Stimulated activated CD4-positive, alpha-beta T cell treated with anti-CD3 and anti-CD28 coated beads, Interleukin-15, amount 100 ng/mL, for 1 hour (primary cell): ENCODE data around the gene STEAP4.
"Not testable (repeated sequence)": the region's sequence is repeated elsewhere in the genome, so short reads cannot be mapped to it uniquely, and the experiment has no call there.

ENCODE experiments used
- DNase-seq, 2 donors: peaks; one replicate each; pipeline ENCODE4 v3.0.0-alpha.2; 2020; ENCODE audit warnings: low read depth in 1 of 2, low spot score in 1 of 2

STEAP4 gene

GRCh38 chr7:88269586-88269985 is 37.1 kb downstream of the STEAP4 start:
- DNase-seq, result no peak

GRCh38 chr7:88268858-88269257 is 37.8 kb downstream of the STEAP4 start:
- DNase-seq, result no peak

GRCh38 chr7:88268051-88268450 is 38.6 kb downstream of the STEAP4 start:
- DNase-seq, result no peak

GRCh38 chr7:88267421-88267820 is 39.3 kb downstream of the STEAP4 start:
- DNase-seq, result no peak

- DNase-seq, result not testable (repeated sequence)
Observed at GRCh38 chr7:88264987-88265386, 41.7 kb downstream of the STEAP4 start.

- DNase-seq, result no peak
Observed at GRCh38 chr7:88262562-88262961, 44.1 kb downstream of the STEAP4 start.

- no peak for DNase-seq
Observed at GRCh38 chr7:88260719-88261118, 46.0 kb downstream of the STEAP4 start.

GRCh38 chr7:88259656-88260380 is 46.9 kb downstream of the STEAP4 start:
- no peak for DNase-seq

- not testable (repeated sequence) for DNase-seq
Observed at GRCh38 chr7:88258296-88258695, 48.4 kb downstream of the STEAP4 start.

GRCh38 chr7:88256906-88257305 is 49.8 kb downstream of the STEAP4 start:
- no peak for DNase-seq

- no peak for DNase-seq
Observed at GRCh38 chr7:88254721-88255424, 51.8 kb downstream of the STEAP4 start.

GRCh38 chr7:88253640-88254039 is 53.1 kb downstream of the STEAP4 start:
- no peak for DNase-seq

GRCh38 chr7:88244258-88244657 is 62.4 kb downstream of the STEAP4 start:
- DNase-seq, result no peak

GRCh38 chr7:88243345-88243909 is 63.3 kb downstream of the STEAP4 start:
- no peak for DNase-seq

- no peak for DNase-seq
Observed at GRCh38 chr7:88239852-88240251, 66.8 kb downstream of the STEAP4 start.

- DNase-seq, result no peak
Observed at GRCh38 chr7:88233828-88234227, 72.9 kb downstream of the STEAP4 start.

GRCh38 chr7:88230646-88231045 is 76.0 kb downstream of the STEAP4 start:
- DNase-seq, result no peak

- DNase-seq, result no peak
Observed at GRCh38 chr7:88229302-88229995, 77.2 kb downstream of the STEAP4 start.

- DNase-seq, result no peak
Observed at GRCh38 chr7:88226886-88227516, 79.7 kb downstream of the STEAP4 start.

GRCh38 chr7:88226201-88226600 is 80.5 kb downstream of the STEAP4 start:
- no peak for DNase-seq

- DNase-seq, result no peak
Observed at GRCh38 chr7:88224601-88225275, 82.0 kb downstream of the STEAP4 start.
